CD4-positive, CD25-positive, alpha-beta regulatory T cell (primary cell): ENCODE data around the gene TTF1. TPM values are rescaled to one million over a fixed set of nuclear protein-coding genes. Genes with fewer than 3 reads are reported as not detected.
"Not testable (repeated sequence)": the region's sequence is repeated elsewhere in the genome, so short reads cannot be mapped to it uniquely, and the experiment has no call there.

Source experiments
- ATAC-seq, 2 donors: fragments of 150-1000 bp; cut with Tn5 transposase; one replicate each; pipeline ENCODE4 v1.10.0; 2021; ENCODE audit warnings: low read depth in 2 of 2, moderate number of reproducible peaks in 2 of 2, moderate library complexity in 1 of 2
- DNase-seq, 3 donors: peaks; one replicate each; pipeline versions ENCODE4 v3.0.0 to v3.0.0-alpha.2; 2012 to 2022; ENCODE audit warnings: mixed read lengths in 1 of 3
- H3K27ac ChIP-seq: one replicate; pipeline ENCODE4 v1.7.0; 2013; ENCODE audit warnings: mild to moderate bottlenecking, low read length; ENCODE audit not compliant: insufficient read depth, poor library complexity, severe bottlenecking
- H3K27me3 ChIP-seq: one replicate; pipeline ENCODE4 v1.7.0; 2013; ENCODE audit warnings: low read length; ENCODE audit not compliant: control insufficient read depth, insufficient read depth
- H3K36me3 ChIP-seq: one replicate; pipeline ENCODE4 v1.7.0; 2013; ENCODE audit warnings: mild to moderate bottlenecking, low read length, moderate library complexity; ENCODE audit not compliant: control insufficient read depth, insufficient read depth
- H3K4me1 ChIP-seq: 2 replicates; pipeline ENCODE4 v1.7.0; 2013; ENCODE audit warnings: mild to moderate bottlenecking, low read length; ENCODE audit not compliant: insufficient read depth, control insufficient read depth, poor library complexity, severe bottlenecking
- H3K4me3 ChIP-seq: one replicate; pipeline ENCODE4 v1.7.0; 2013; ENCODE audit warnings: low read depth, mild to moderate bottlenecking, low read length, moderate library complexity
- H3K9me3 ChIP-seq, 2 experiments: 1 replicate in 1 of 2; 2 replicates in 1 of 2; pipeline ENCODE4 v1.7.0; 2013; ENCODE audit warnings: low read length in 2 of 2, mild to moderate bottlenecking in 1 of 2, moderate library complexity in 1 of 2; ENCODE audit not compliant: control insufficient read depth in 2 of 2
- H3K27ac Mint-ChIP-seq, 3 donors: one replicate each; pipeline ENCODE4 v1.8.0; 2020 to 2022; ENCODE audit warnings: mild to moderate bottlenecking in 3 of 3, mixed read lengths in 3 of 3, moderate library complexity in 2 of 3
- H3K27me3 Mint-ChIP-seq: one replicate; pipeline ENCODE4 v1.8.0; 2022; ENCODE audit warnings: mild to moderate bottlenecking, mixed read lengths
- H3K36me3 Mint-ChIP-seq: one replicate; pipeline ENCODE4 v1.8.0; 2020; ENCODE audit warnings: mixed read lengths
- H3K4me1 Mint-ChIP-seq, 4 donors: one replicate each; pipeline ENCODE4 v1.8.0; 2020 to 2022; ENCODE audit warnings: mixed read lengths in 4 of 4, mild to moderate bottlenecking in 1 of 4
- H3K4me3 Mint-ChIP-seq, 4 donors: one replicate each; pipeline ENCODE4 v1.8.0; 2020 to 2022; ENCODE audit warnings: mild to moderate bottlenecking in 4 of 4, mixed read lengths in 4 of 4, moderate library complexity in 3 of 4
- H3K9me3 Mint-ChIP-seq, 7 donors: one replicate each; pipeline ENCODE4 v1.8.0; 2020 to 2022; ENCODE audit warnings: mixed read lengths in 7 of 7, mild to moderate bottlenecking in 3 of 7, moderate library complexity in 2 of 7
- polyA plus RNA-seq, 4 donors: library from polyadenylated mRNA; unstranded; fragments of 300-500 nt; fragmentation: Illumina TruSeq; gene quantifications; one replicate each; pipeline ENCODE4 v1.2.3, GENCODE V29; 2021
- total RNA-seq: library from RNA; stranded (reverse); gene quantifications from one replicate; pipeline ENCODE4 v1.2.3, GENCODE V29; 2022

TTF1 gene
- total and polyA plus RNA-seq, 5 donors from 2014 or later, result 5.1 to 16.9 (median 6.3) TPM

DNA sequence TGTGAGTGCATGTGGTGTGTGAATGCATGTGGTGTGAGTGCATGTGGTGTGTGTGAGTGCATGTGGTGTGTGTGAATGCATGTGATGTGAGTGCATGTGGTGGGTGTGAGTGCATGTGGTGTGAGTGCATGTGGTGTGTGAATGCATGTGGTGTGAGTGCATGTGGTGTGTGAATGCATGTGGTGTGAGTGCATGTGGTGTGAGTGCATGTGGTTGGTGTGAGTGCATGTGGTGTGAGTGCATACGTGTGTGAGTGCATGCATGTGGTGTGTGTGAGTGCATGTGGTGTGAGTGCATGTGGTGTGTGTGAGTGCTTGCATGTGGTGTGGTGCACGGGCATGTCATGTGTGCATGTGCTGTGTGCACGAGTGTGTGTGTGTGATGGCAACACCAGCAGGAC lies 28.2 kb downstream of the TTF1 start:
- not testable (repeated sequence) for H3K4me3 ChIP-seq, H3K9me3 Mint-ChIP-seq, H3K27me3 Mint-ChIP-seq, H3K27ac ChIP-seq, H3K27ac Mint-ChIP-seq, H3K27me3 ChIP-seq, H3K9me3 ChIP-seq, ATAC-seq, H3K4me1 ChIP-seq, DNase-seq, H3K4me3 Mint-ChIP-seq
- Mint-ChIP-seq H3K4me1 (peaks cover 13 to 16% (median 14%) of the 10 kb centered on the region in 4 donors), H3K36me3 (peaks cover 21% of the 10 kb centered on the region)
- peaks cover 65% of the 10 kb centered on the region for H3K36me3 ChIP-seq

GRCh38 chr9:132377769-132378168 lies 28.9 kb downstream of the TTF1 start:
- H3K4me3 Mint-ChIP-seq, H3K27ac Mint-ChIP-seq, H3K27ac ChIP-seq, H3K27me3 ChIP-seq, H3K27me3 Mint-ChIP-seq, ATAC-seq, H3K4me3 ChIP-seq, DNase-seq, H3K4me1 ChIP-seq, H3K9me3 ChIP-seq, H3K9me3 Mint-ChIP-seq: not testable (repeated sequence)
- peaks cover 18% of the 10 kb centered on the region for H3K36me3 Mint-ChIP-seq
- H3K36me3 ChIP-seq, result peaks cover 65% of the 10 kb centered on the region
- H3K4me1 Mint-ChIP-seq, result peaks cover 13 to 16% (median 15%) of the 10 kb centered on the region in 4 donors

GRCh38 chr9:132372177-132373095 lies 34.2 kb downstream of the TTF1 start:
- no peak overlapping the region for H3K27ac ChIP-seq
- Mint-ChIP-seq H3K27ac (peak overlapping the region; percentile 37 to 89 (median 89)), H3K27me3 (no peaks in the 10 kb centered on the region), H3K9me3 (no peaks in the 10 kb centered on the region), H3K36me3 (peaks cover 19% of the 10 kb centered on the region), H3K4me1 (peaks cover 8 to 12% (median 9%) of the 10 kb centered on the region in 4 donors), H3K4me3 (peak overlapping the region in 2 of 4 donors; percentile 34 to 53)
- no peaks in the 10 kb centered on the region for H3K27me3 ChIP-seq
- DNase-seq, result peak in 1 of 3 donors; percentile 16
- no peaks in the 10 kb centered on the region for H3K9me3 ChIP-seq
- H3K4me3 ChIP-seq, result no peak overlapping the region
- H3K36me3 ChIP-seq, result peaks cover 24% of the 10 kb centered on the region
- ATAC-seq, result peak in 1 of 2 donors; percentile 42
- H3K4me1 ChIP-seq, result no peaks in the 10 kb centered on the region

DNA sequence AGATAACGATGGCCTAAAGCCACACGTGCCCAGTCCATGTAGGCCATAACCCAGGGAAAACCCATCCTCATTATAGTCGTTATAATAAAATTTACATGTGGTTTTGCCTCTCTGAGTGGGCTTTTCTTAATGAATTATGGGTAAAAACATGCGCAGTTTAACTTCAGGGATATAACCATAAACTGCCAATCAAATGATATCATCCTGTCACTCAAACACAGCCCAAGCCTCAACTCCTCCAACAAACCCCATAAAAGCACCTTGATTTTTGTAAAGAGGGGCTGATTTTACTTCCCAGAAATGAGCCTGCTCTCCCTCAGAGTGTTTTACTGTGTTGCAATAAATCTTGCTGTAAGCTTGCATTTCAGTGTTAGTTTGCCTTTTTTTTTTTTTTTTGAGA lies 36.0 kb downstream of the TTF1 start:
- H3K4me3 Mint-ChIP-seq, result no peak overlapping the region
- no peak overlapping the region for H3K27ac ChIP-seq
- H3K4me1 Mint-ChIP-seq, result peaks cover 8 to 12% (median 9%) of the 10 kb centered on the region in 4 donors
- H3K27me3 Mint-ChIP-seq, result no peaks in the 10 kb centered on the region
- peaks cover 7% of the 10 kb centered on the region for H3K36me3 ChIP-seq
- H3K9me3 ChIP-seq, result no peaks in the 10 kb centered on the region
- no peak overlapping the region for H3K27ac Mint-ChIP-seq
- H3K27me3 ChIP-seq, result no peaks in the 10 kb centered on the region
- DNase-seq (no peak), ATAC-seq (no peak)
- peaks cover 12% of the 10 kb centered on the region for H3K36me3 Mint-ChIP-seq
- no peaks in the 10 kb centered on the region for H3K9me3 Mint-ChIP-seq
- H3K4me1 ChIP-seq, result no peaks in the 10 kb centered on the region
- H3K4me3 ChIP-seq, result no peak overlapping the region

- Mint-ChIP-seq H3K27me3 (no peaks in the 10 kb centered on the region), H3K4me3 (no peak overlapping the region), H3K36me3 (peaks cover 8% of the 10 kb centered on the region), H3K27ac (no peak overlapping the region), H3K4me1 (peaks cover 8 to 12% (median 8%) of the 10 kb centered on the region in 4 donors), H3K9me3 (no peaks in the 10 kb centered on the region)
- DNase-seq (no peak), ATAC-seq (no peak)
- no peaks in the 10 kb centered on the region for H3K36me3 ChIP-seq
- no peak overlapping the region for H3K27ac ChIP-seq
- no peak overlapping the region for H3K4me3 ChIP-seq
- no peaks in the 10 kb centered on the region for H3K9me3 ChIP-seq
- no peaks in the 10 kb centered on the region for H3K4me1 ChIP-seq
- no peaks in the 10 kb centered on the region for H3K27me3 ChIP-seq
Observed at GRCh38 chr9:132369421-132369820, 37.2 kb downstream of the TTF1 start.

- Histone ChIP-seq H3K27ac (no peak overlapping the region), H3K4me1 (no peaks in the 10 kb centered on the region), H3K27me3 (no peaks in the 10 kb centered on the region), H3K36me3 (no peaks in the 10 kb centered on the region), H3K9me3 (no peaks in the 10 kb centered on the region), H3K4me3 (no peak overlapping the region)
- Mint-ChIP-seq H3K27ac (no peak overlapping the region), H3K4me1 (peaks cover 4 to 8% (median 6%) of the 10 kb centered on the region in 4 donors), H3K9me3 (no peaks in the 10 kb centered on the region), H3K4me3 (no peak overlapping the region), H3K36me3 (peaks cover 8% of the 10 kb centered on the region), H3K27me3 (no peaks in the 10 kb centered on the region)
- no peak for DNase-seq
- no peak for ATAC-seq
Observed at GRCh38 chr9:132367613-132368313, 38.9 kb downstream of the TTF1 start.

GRCh38 chr9:132366481-132366880 lies 40.2 kb downstream of the TTF1 start:
- Histone ChIP-seq H3K27me3 (no peaks in the 10 kb centered on the region), H3K36me3 (no peaks in the 10 kb centered on the region), H3K9me3 (no peaks in the 10 kb centered on the region), H3K4me1 (no peaks in the 10 kb centered on the region), H3K4me3 (no peak overlapping the region), H3K27ac (no peak overlapping the region)
- no peak for ATAC-seq
- Mint-ChIP-seq H3K36me3 (peaks cover 4% of the 10 kb centered on the region), H3K4me3 (no peak overlapping the region), H3K9me3 (no peaks in the 10 kb centered on the region), H3K4me1 (no peaks in the 10 kb centered on the region), H3K27ac (no peak overlapping the region), H3K27me3 (no peaks in the 10 kb centered on the region)
- DNase-seq, result no peak
